Measurements from ENCODE around the gene RNASEH2A.
"Not testable (repeated sequence)": the region's sequence is repeated elsewhere in the genome, so short reads cannot be mapped to it uniquely, and the experiment has no call there.

RNASEH2A gene

GRCh38 chr19:12797141-12797587 is 9.2 kb upstream of the RNASEH2A start:
- H2AFZ ChIP-seq (ENCODE audit: low read depth, low read length) = no peak overlapping the region
- H3K4me3 ChIP-seq (ENCODE audit: low read length) = no peak overlapping the region
- no peaks in the 10 kb centered on the region for H3K27me3 ChIP-seq (ENCODE audit: low read depth, low read length)
- H3K36me3 ChIP-seq (replicated peaks; ENCODE audit: low read depth, low read length) = peaks cover 28% of the 10 kb centered on the region
- peaks cover 53% of the 10 kb centered on the region for H3K79me2 ChIP-seq (ENCODE audit: low read length)
- TF ChIP-seq EZH2phosphoT487 (IDR thresholded peaks at IDR 0.05; ENCODE audit: low read depth) (no peak), CTCF (IDR thresholded peaks at IDR 0.05; ENCODE audit: low read depth, low read length) (no peak)
- H3K9me3 ChIP-seq (ENCODE audit: insufficient read depth, low read length) = no peaks in the 10 kb centered on the region
- peaks cover 4% of the 10 kb centered on the region; the same call in 1 of the 2 replicates for H4K20me1 ChIP-seq (ENCODE audit: insufficient read depth, low read length)
- H3K9ac ChIP-seq (ENCODE audit: low read length) = no peak overlapping the region
- H3K27ac ChIP-seq (ENCODE audit: low read length) = no peak overlapping the region
- peaks cover 38% of the 10 kb centered on the region for H3K4me1 ChIP-seq (ENCODE audit: low read length)
- no peak overlapping the region for H3K4me2 ChIP-seq (ENCODE audit: low read length)

GRCh38 chr19:12797607-12798006 is 8.8 kb upstream of the RNASEH2A start:
- H3K36me3 ChIP-seq (replicated peaks; ENCODE audit: low read depth, low read length) = peaks cover 23% of the 10 kb centered on the region
- H3K4me2 ChIP-seq (ENCODE audit: low read length); H2AFZ ChIP-seq (ENCODE audit: low read depth, low read length); H3K9ac ChIP-seq (ENCODE audit: low read length); H3K9me3 ChIP-seq (ENCODE audit: insufficient read depth, low read length); H3K27me3 ChIP-seq (ENCODE audit: low read depth, low read length); H3K4me3 ChIP-seq (ENCODE audit: low read length); H4K20me1 ChIP-seq (ENCODE audit: insufficient read depth, low read length); H3K27ac ChIP-seq (ENCODE audit: low read length): not testable (repeated sequence)
- H3K4me1 ChIP-seq (ENCODE audit: low read length) = peaks cover 42% of the 10 kb centered on the region
- peaks cover 48% of the 10 kb centered on the region for H3K79me2 ChIP-seq (ENCODE audit: low read length)

GRCh38 chr19:12799742-12800465 is 6.5 kb upstream of the RNASEH2A start:
- 0 out of 2 replicates have a peak overlapping the region, but pooled peaks have one; percentile 56 for H3K27ac ChIP-seq (ENCODE audit: low read length)
- H3K4me3 ChIP-seq (ENCODE audit: low read length) = peak overlapping the region; percentile 91
- H3K4me1 ChIP-seq (ENCODE audit: low read length) = peaks cover 32% of the 10 kb centered on the region
- H3K4me2 ChIP-seq (ENCODE audit: low read length) = peak overlapping the region; percentile 92
- H4K20me1 ChIP-seq (ENCODE audit: insufficient read depth, low read length) = no peaks in the 10 kb centered on the region
- TF ChIP-seq EZH2phosphoT487 (IDR thresholded peaks at IDR 0.05; ENCODE audit: low read depth) = no peak
- TF ChIP-seq CTCF (IDR thresholded peaks at IDR 0.05; ENCODE audit: low read depth, low read length) = no peak
- peak overlapping the region; percentile 96 for H3K9ac ChIP-seq (ENCODE audit: low read length)
- H2AFZ ChIP-seq (ENCODE audit: low read depth, low read length) = no peak overlapping the region
- H3K79me2 ChIP-seq (ENCODE audit: low read length) = peaks cover 29% of the 10 kb centered on the region
- H3K27me3 ChIP-seq (ENCODE audit: low read depth, low read length) = no peaks in the 10 kb centered on the region
- H3K36me3 ChIP-seq (replicated peaks; ENCODE audit: low read depth, low read length) = peaks cover 16% of the 10 kb centered on the region
- H3K9me3 ChIP-seq (ENCODE audit: insufficient read depth, low read length) = no peaks in the 10 kb centered on the region

GRCh38 chr19:12800466-12800770 is 6.0 kb upstream of the RNASEH2A start:
- Histone ChIP-seq H3K36me3 (replicated peaks; ENCODE audit: low read depth, low read length) (peaks cover 16% of the 10 kb centered on the region), H3K9me3 (ENCODE audit: insufficient read depth, low read length) (no peaks in the 10 kb centered on the region), H3K27ac (ENCODE audit: low read length) (peak overlapping the region; percentile 56), H2AFZ (ENCODE audit: low read depth, low read length) (no peak overlapping the region), H3K4me1 (ENCODE audit: low read length) (peaks cover 28% of the 10 kb centered on the region), H4K20me1 (ENCODE audit: insufficient read depth, low read length) (no peaks in the 10 kb centered on the region), H3K9ac (ENCODE audit: low read length) (peak overlapping the region; percentile 96), H3K27me3 (ENCODE audit: low read depth, low read length) (no peaks in the 10 kb centered on the region), H3K4me3 (ENCODE audit: low read length) (peak overlapping the region; percentile 91), H3K79me2 (ENCODE audit: low read length) (peaks cover 25% of the 10 kb centered on the region), H3K4me2 (ENCODE audit: low read length) (peak overlapping the region; percentile 92)
- TF ChIP-seq EZH2phosphoT487 (IDR thresholded peaks at IDR 0.05; ENCODE audit: low read depth) = no peak
- TF ChIP-seq CTCF (IDR thresholded peaks at IDR 0.05; ENCODE audit: low read depth, low read length) = no peak

All from OCI-LY3 (cell line).